Endothelial cell of umbilical vein (primary cell): ENCODE data around the gene DEXI.

Experiments
- EZH2 ChIP-seq: IDR thresholded peaks from 2 replicates; pipeline ENCODE4 v1.6.1; 2012; ENCODE audit warnings: borderline replicate concordance, low read depth, mild to moderate bottlenecking, moderate library complexity, low read length, inconsistent platforms; ENCODE audit not compliant: severe bottlenecking
- JUN ChIP-seq: IDR thresholded peaks from 2 replicates; pipeline ENCODE4 v1.6.1; 2011; ENCODE audit warnings: borderline replicate concordance, low read depth; ENCODE audit not compliant: insufficient read length, insufficient read depth

DNA sequence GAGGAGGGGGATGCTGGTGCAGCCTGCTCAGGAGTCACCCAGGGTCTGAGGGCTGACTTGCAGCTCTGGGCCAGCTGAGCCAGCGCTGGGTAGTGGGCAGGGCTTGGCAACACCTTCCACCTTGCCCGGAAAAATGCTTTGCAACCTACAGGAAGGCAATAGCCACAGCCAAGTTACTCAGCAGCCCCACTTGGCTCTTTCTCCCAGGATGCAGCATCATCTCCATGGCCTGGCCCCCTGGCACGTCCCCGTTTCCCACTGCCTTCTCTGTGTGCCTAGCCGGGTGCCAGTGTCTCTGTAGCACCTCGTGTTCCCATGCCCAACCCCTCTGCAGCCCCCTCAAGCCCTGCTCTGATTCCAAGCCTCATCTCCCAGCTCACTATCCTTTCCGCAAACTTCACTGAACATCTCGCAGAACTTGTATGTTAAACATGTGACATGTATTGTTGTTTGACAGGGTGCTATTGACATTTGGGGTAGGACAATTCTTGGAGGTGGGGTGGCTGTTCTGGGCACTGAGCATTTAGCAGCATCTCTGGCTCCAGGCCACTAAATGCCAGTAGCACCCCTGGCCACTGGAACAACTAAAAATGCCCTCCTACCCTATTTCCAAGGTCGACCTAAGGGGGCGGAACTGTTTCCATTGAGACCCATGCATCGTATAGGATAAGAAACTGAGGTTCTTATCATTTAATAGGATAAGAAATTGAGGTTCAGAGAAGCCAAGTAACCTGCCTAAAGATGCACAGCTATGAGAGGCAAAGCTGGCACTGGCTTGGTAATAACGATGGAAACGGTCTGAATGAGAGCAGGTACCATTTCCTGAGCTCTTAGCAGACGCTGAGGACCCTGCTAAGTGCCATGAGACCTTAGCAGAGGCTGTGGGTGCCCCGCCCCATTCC is 12.2 kb downstream of the DEXI start:
- TF ChIP-seq EZH2 (no peak), JUN (no peak)
